Ascending aorta (tissue), 2 donors: ENCODE measurements around the gene HHAT. TPM values are rescaled to one million over a fixed set of nuclear protein-coding genes. Genes with fewer than 3 reads are reported as not detected.
A peak's percentile ranks its signal among the peaks of the same experiment; 100 is the strongest.
"Not testable (repeated sequence)": the region's sequence is repeated elsewhere in the genome, so short reads cannot be mapped to it uniquely, and the experiment has no call there.

ENCODE experiments used
- DNase-seq, 2 donors: peaks; one replicate each; pipeline ENCODE4 v3.0.0-alpha.2; 2019; ENCODE audit warnings: low spot score in 2 of 2
- H3K27ac ChIP-seq, 2 donors: fragments of 200-600 bp; sonication (generic); one replicate each; pipeline ENCODE4 v1.5.1; 2016 to 2017; ENCODE audit warnings: mild to moderate bottlenecking in 1 of 2
- H3K27me3 ChIP-seq: fragments of 200-600 bp; sonication (generic); one replicate; pipeline ENCODE4 v1.5.1; 2017
- H3K36me3 ChIP-seq, 2 donors: fragments of 200-600 bp; sonication (generic); one replicate each; pipeline ENCODE4 v1.5.1; 2016
- H3K4me1 ChIP-seq, 2 donors: fragments of 200-600 bp; sonication (generic); one replicate each; pipeline ENCODE4 v1.5.1; 2016 to 2017; ENCODE audit warnings: mild to moderate bottlenecking in 1 of 2
- H3K4me3 ChIP-seq, 2 donors: fragments of 200-600 bp; sonication (generic); one replicate each; pipeline ENCODE4 v1.5.1; 2016 to 2017; ENCODE audit warnings: mild to moderate bottlenecking in 1 of 2
- H3K9me3 ChIP-seq, 2 donors: fragments of 200-600 bp; sonication (generic); one replicate each; pipeline ENCODE4 v1.5.1; 2016
- CTCF ChIP-seq, 3 experiments: fragments of 200-600 bp in 2 of 3; fragments of 450-650 bp in 1 of 3; sonication (generic) in 2 of 3; IDR thresholded peaks; one replicate each; pipeline ENCODE4 v1.5.1; 2016 to 2019; ENCODE audit warnings: antibody characterized with exemption in 3 of 3, mild to moderate bottlenecking in 1 of 3, moderate library complexity in 1 of 3
- intact Hi-C: fragments of 100-400 bp; cut with DNase I; formaldehyde crosslinking; loops from one replicate; pipeline ENCODE4 v1.15.1; 2023
- total RNA-seq: library from RNA; depleted of rRNA; stranded (reverse); fragments of >200 nt; gene quantifications from one replicate; pipeline ENCODE4 v1.1.0, GENCODE V29; 2016

HHAT gene
- total RNA-seq, 1 donor from 2014 or later, result 1.2 TPM

- Histone ChIP-seq H3K27me3 (no peaks in the 10 kb centered on the region), H3K36me3 (no peaks in the 10 kb centered on the region), H3K4me1 (peaks cover 0 to 7% of the 10 kb centered on the region in 2 donors), H3K4me3 (peak overlapping the region; percentile 38 to 53), H3K27ac (peak overlapping the region; percentile 14 to 48), H3K9me3 (no peaks in the 10 kb centered on the region)
- no peak for TF ChIP-seq CTCF (IDR thresholded peaks at IDR 0.05)
- intact Hi-C loops, result loop anchor here (2.0 to 10.0 kb wide), 2 partner anchors 14 to 52 kb away; partner anchors contain the start of gene HHAT
- no peak for DNase-seq
Measured at GRCh38 chr1:210342986-210343780, 14.5 kb downstream of the HHAT start.

GRCh38 chr1:210344706-210345105 is 16.0 kb downstream of the HHAT start:
- Histone ChIP-seq H3K36me3 (no peaks in the 10 kb centered on the region), H3K27ac (no peak overlapping the region), H3K9me3 (no peaks in the 10 kb centered on the region), H3K27me3 (no peaks in the 10 kb centered on the region), H3K4me3 (no peak overlapping the region), H3K4me1 (peaks cover 0 to 7% of the 10 kb centered on the region in 2 donors)
- DNase-seq, result peak in 1 of 2 donors; percentile 30
- no peak for TF ChIP-seq CTCF (IDR thresholded peaks at IDR 0.05)
- intact Hi-C loops, result loop anchor here (10.0 kb wide), 1 partner anchor 50 kb away; no protein-coding TSS in a partner anchor

- no peaks in the 10 kb centered on the region for H3K36me3 ChIP-seq
- DNase-seq, result peak in 1 of 2 donors; percentile 75
- peaks cover 0 to 7% of the 10 kb centered on the region in 2 donors for H3K4me1 ChIP-seq
- H3K27me3 ChIP-seq, result no peaks in the 10 kb centered on the region
- no peak for TF ChIP-seq CTCF (IDR thresholded peaks at IDR 0.05)
- H3K27ac ChIP-seq, result peak overlapping the region; percentile 40 to 80
- intact Hi-C loops, result loop anchor here (10.0 kb wide), 1 partner anchor 48 kb away; no protein-coding TSS in a partner anchor
- no peaks in the 10 kb centered on the region for H3K9me3 ChIP-seq
- no peak overlapping the region for H3K4me3 ChIP-seq
Measured at GRCh38 chr1:210347112-210347511, 18.4 kb downstream of the HHAT start.

- H3K4me1 ChIP-seq, result peaks cover 0 to 2% of the 10 kb centered on the region in 2 donors
- no peak for DNase-seq
- no peak overlapping the region for H3K4me3 ChIP-seq
- H3K36me3 ChIP-seq, result no peaks in the 10 kb centered on the region
- H3K9me3 ChIP-seq, result no peaks in the 10 kb centered on the region
- no peak overlapping the region for H3K27ac ChIP-seq
- H3K27me3 ChIP-seq, result no peaks in the 10 kb centered on the region
- intact Hi-C loops, result no loop called here
- TF ChIP-seq CTCF (IDR thresholded peaks at IDR 0.05), result no peak
Measured at GRCh38 chr1:210351496-210351895, 22.8 kb downstream of the HHAT start.

- Histone ChIP-seq H3K27me3 (no peaks in the 10 kb centered on the region), H3K9me3 (no peaks in the 10 kb centered on the region), H3K36me3 (no peaks in the 10 kb centered on the region), H3K4me1 (no peaks in the 10 kb centered on the region), H3K27ac (no peak overlapping the region), H3K4me3 (no peak overlapping the region)
- intact Hi-C loops, result no loop called here
- no peak for TF ChIP-seq CTCF (IDR thresholded peaks at IDR 0.05)
- DNase-seq, result no peak
Measured at GRCh38 chr1:210352575-210352974, 23.9 kb downstream of the HHAT start.

- H3K4me1 ChIP-seq, H3K36me3 ChIP-seq, H3K27me3 ChIP-seq, DNase-seq, H3K9me3 ChIP-seq, intact Hi-C loops, H3K4me3 ChIP-seq, H3K27ac ChIP-seq: not testable (repeated sequence)
Measured at GRCh38 chr1:210354305-210354704, 25.6 kb downstream of the HHAT start.
